DND-41 (cell line): Measurements from ENCODE around the gene GNGT1.

Experiments used
- CTCF ChIP-seq: IDR thresholded peaks from 2 replicates; pipeline ENCODE4 v1.5.1; 2012; ENCODE audit warnings: borderline replicate concordance, low read length, moderate library complexity, mild to moderate bottlenecking; ENCODE audit not compliant: poor library complexity, severe bottlenecking; ENCODE audit errors: extremely low read depth
- EZH2 ChIP-seq: IDR thresholded peaks from 3 replicates; pipeline ENCODE4 v1.6.1; 2012; ENCODE audit warnings: borderline replicate concordance, low read depth, mild to moderate bottlenecking, moderate library complexity, low read length, inconsistent platforms; ENCODE audit not compliant: severe bottlenecking

DNA sequence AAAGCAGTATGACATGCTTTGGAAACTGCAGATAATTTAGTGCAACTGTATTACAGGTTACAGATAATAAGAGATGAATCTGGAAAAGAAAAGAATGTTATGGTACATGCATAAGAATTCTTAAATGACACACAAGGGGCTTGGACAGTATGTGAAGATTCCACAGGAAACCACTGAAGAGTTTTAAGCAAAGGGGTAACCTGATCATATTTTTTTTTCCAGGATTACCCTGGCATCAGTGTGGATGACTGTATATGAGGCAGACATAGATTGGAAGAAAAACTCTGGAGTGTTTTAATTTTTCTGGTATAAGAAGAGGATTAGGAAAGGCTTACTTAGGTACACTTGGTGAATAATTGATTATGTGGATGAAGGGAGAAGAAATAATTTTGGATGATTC is 23.9 kb upstream of the GNGT1 start:
- TF ChIP-seq CTCF (no peak), EZH2 (no peak)
